ENCODE results near the gene OSGIN1. TPM values are rescaled to one million over a fixed set of nuclear protein-coding genes. Genes with fewer than 3 reads are reported as not detected.

OSGIN1 gene
- total and polyA plus RNA-seq, 2 donors (not counting 1 experiment from before 2014, with no cell fraction given): 0.85 to 1.8 TPM

DNA sequence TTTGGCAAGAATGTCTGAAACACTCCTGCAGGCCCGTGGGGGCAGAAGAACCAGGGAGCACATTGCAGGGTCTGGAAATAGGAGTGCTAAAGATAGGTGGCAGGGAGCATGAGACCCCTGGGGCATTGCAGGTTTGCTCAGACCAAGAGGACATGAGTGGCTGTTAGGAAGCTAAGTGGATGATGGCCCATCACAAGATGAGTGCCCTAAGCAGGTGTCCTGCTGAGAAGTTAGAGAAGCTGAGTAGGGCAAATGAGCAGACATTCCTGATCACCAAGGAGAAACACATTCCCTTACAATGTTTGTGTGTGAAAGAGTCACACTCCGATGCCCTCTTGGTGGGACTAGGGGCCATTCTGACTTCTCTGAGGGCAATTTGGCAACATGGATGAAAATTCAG lies 44.2 kb upstream of the OSGIN1 start:
- Histone ChIP-seq H3K9ac (ENCODE audit: low read length) (no peak overlapping the region), H3K27ac (ENCODE audit: low read length in 2 of 2) (no peak overlapping the region), H3K27me3 (replicated peaks in 1 of 4; ENCODE audit: control extremely low read depth in 1 of 4, control insufficient read depth in 3 of 4, insufficient read depth in 4 of 4, low read length in 3 of 4) (no peaks in the 10 kb centered on the region), H3K79me2 (ENCODE audit: control insufficient read depth, insufficient read depth, low read length) (peaks cover 21% of the 10 kb centered on the region), H4K20me1 (ENCODE audit: control insufficient read depth, insufficient read depth, low read length, poor library complexity, severe bottlenecking) (peaks cover 33% of the 10 kb centered on the region), H3K9me3 (ENCODE audit: control extremely low read depth in 1 of 3, control insufficient read depth in 2 of 3, insufficient read depth in 1 of 3, low read length in 2 of 3) (peaks cover 0 to 3% (median 0%) of the 10 kb centered on the region in 3 donors), H3K36me3 (replicated peaks in 1 of 2; ENCODE audit: control extremely low read depth in 1 of 2, control insufficient read depth in 1 of 2, extremely low read depth in 1 of 2, insufficient read depth in 2 of 2, low read length in 1 of 2) (peaks cover 0 to 39% of the 10 kb centered on the region in 2 experiments), H3K4me1 (ENCODE audit: control insufficient read depth in 2 of 2, insufficient read depth in 2 of 2, low read length in 2 of 2) (no peaks in the 10 kb centered on the region), H3K4me2 (replicated peaks; ENCODE audit: low read depth, low read length, poor library complexity, severe bottlenecking) (no peak overlapping the region), H2AFZ (ENCODE audit: insufficient read depth, low read depth, low read length, poor library complexity, severe bottlenecking) (no peak overlapping the region), H3K4me3 (ENCODE audit: control extremely low read depth in 1 of 5, extremely low read depth in 1 of 5, insufficient read depth in 1 of 5, low read depth in 2 of 5, low read length in 4 of 5) (no peak overlapping the region)
- Mint-ChIP-seq H3K27me3 (no peaks in the 10 kb centered on the region), H3K9me3 (ENCODE audit: insufficient read depth) (no peaks in the 10 kb centered on the region), H3K4me1 (no peaks in the 10 kb centered on the region), H3K4me3 (no peak overlapping the region), H3K27ac (no peak overlapping the region)
- POLR2A ChIA-PET: no interaction called here
- intact Hi-C loops (cut with micrococcal nuclease): no loop called here
- CTCF ChIA-PET: no interaction called here
- no peak for TF ChIP-seq EZH2 (IDR thresholded peaks at IDR 0.05; ENCODE audit: borderline replicate concordance, insufficient read depth, low read depth, low read length, poor library complexity, severe bottlenecking)
- TF ChIP-seq, protein P1, sequence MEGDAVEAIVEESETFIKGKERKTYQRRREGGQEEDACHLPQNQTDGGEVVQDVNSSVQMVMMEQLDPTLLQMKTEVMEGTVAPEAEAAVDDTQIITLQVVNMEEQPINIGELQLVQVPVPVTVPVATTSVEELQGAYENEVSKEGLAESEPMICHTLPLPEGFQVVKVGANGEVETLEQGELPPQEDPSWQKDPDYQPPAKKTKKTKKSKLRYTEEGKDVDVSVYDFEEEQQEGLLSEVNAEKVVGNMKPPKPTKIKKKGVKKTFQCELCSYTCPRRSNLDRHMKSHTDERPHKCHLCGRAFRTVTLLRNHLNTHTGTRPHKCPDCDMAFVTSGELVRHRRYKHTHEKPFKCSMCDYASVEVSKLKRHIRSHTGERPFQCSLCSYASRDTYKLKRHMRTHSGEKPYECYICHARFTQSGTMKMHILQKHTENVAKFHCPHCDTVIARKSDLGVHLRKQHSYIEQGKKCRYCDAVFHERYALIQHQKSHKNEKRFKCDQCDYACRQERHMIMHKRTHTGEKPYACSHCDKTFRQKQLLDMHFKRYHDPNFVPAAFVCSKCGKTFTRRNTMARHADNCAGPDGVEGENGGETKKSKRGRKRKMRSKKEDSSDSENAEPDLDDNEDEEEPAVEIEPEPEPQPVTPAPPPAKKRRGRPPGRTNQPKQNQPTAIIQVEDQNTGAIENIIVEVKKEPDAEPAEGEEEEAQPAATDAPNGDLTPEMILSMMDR (IDR thresholded peaks at IDR 0.05): no peak
- WGBS (ENCODE audit: insufficient coverage): 100% methylated on average over 2 of the region's 2 CpGs
- DNase-seq (no peak), ATAC-seq (ENCODE audit: low read depth) (no peak)

GRCh38 chr16:83911290-83911689 lies 41.8 kb upstream of the OSGIN1 start:
- CTCF ChIA-PET: interaction anchor here (0.7 to 1.3 kb wide), 3 partner anchors 10 to 85 kb away, joined by 3 to 5 read pairs (median 4); no protein-coding TSS in a partner anchor
- peaks cover 0 to 56% of the 10 kb centered on the region in 2 experiments for H3K36me3 ChIP-seq (replicated peaks in 1 of 2; ENCODE audit: control extremely low read depth in 1 of 2, control insufficient read depth in 1 of 2, extremely low read depth in 1 of 2, insufficient read depth in 2 of 2, low read length in 1 of 2)
- no peak overlapping the region for H3K27ac Mint-ChIP-seq

More at GRCh38 chr16:83911290-83911689, 41.8 kb upstream of the OSGIN1 start:
- Histone ChIP-seq H3K79me2 (ENCODE audit: control insufficient read depth, insufficient read depth, low read length) (peaks cover 7% of the 10 kb centered on the region), H3K27me3 (replicated peaks in 1 of 4; ENCODE audit: control extremely low read depth in 1 of 4, control insufficient read depth in 3 of 4, insufficient read depth in 4 of 4, low read length in 3 of 4) (no peaks in the 10 kb centered on the region), H3K9me3 (ENCODE audit: control extremely low read depth in 1 of 3, control insufficient read depth in 2 of 3, insufficient read depth in 1 of 3, low read length in 2 of 3) (no peaks in the 10 kb centered on the region), H3K27ac (ENCODE audit: low read length in 2 of 2) (no peak overlapping the region), H3K4me3 (ENCODE audit: control extremely low read depth in 1 of 5, extremely low read depth in 1 of 5, insufficient read depth in 1 of 5, low read depth in 2 of 5, low read length in 4 of 5) (no peak overlapping the region), H3K4me2 (replicated peaks; ENCODE audit: low read depth, low read length, poor library complexity, severe bottlenecking) (no peak overlapping the region), H4K20me1 (ENCODE audit: control insufficient read depth, insufficient read depth, low read length, poor library complexity, severe bottlenecking) (peaks cover 15% of the 10 kb centered on the region), H3K9ac (ENCODE audit: low read length) (no peak overlapping the region), H2AFZ (ENCODE audit: insufficient read depth, low read depth, low read length, poor library complexity, severe bottlenecking) (no peak overlapping the region), H3K4me1 (ENCODE audit: control insufficient read depth in 2 of 2, insufficient read depth in 2 of 2, low read length in 2 of 2) (no peaks in the 10 kb centered on the region)
- Mint-ChIP-seq H3K9me3 (ENCODE audit: insufficient read depth) (no peaks in the 10 kb centered on the region), H3K27me3 (no peaks in the 10 kb centered on the region), H3K4me3 (no peak overlapping the region), H3K4me1 (no peaks in the 10 kb centered on the region)
- WGBS (ENCODE audit: insufficient coverage): 99% methylated on average over 8 of the region's 10 CpGs
- POLR2A ChIA-PET: no interaction called here
- ATAC-seq (ENCODE audit: low read depth) (no peak), DNase-seq (no peak)
- TF ChIP-seq, protein P1 (IDR thresholded peaks at IDR 0.05): no peak
- TF ChIP-seq EZH2 (IDR thresholded peaks at IDR 0.05; ENCODE audit: borderline replicate concordance, insufficient read depth, low read depth, low read length, poor library complexity, severe bottlenecking): no peak
- intact Hi-C loops (cut with micrococcal nuclease): no loop called here

Measured in B cell (primary cell).